ENCODE results near the gene CDH12. TPM values are rescaled to one million over a fixed set of nuclear protein-coding genes. Genes with fewer than 3 reads are reported as not detected.

Gene CDH12
- total RNA-seq, 4 donors from 2014 or later, result 0.12 TPM; not detected in 3

GRCh38 chr5:22649074-22649473 lies 204.1 kb downstream of the CDH12 start:
- TF ChIP-seq EP300 (IDR thresholded peaks at IDR 0.05) (no peak), CTCF (IDR thresholded peaks at IDR 0.05) (no peak), POLR2A (IDR thresholded peaks at IDR 0.05) (no peak), POLR2AphosphoS5 (IDR thresholded peaks at IDR 0.05) (no peak)
- 0 to 35% methylated on average over 1 of the region's 1 CpG for WGBS, 2 donors (ENCODE audit: low coverage in 1 of 2)
- no peak for ATAC-seq
- no peaks in the 10 kb centered on the region for H3K27me3 ChIP-seq
- H3K9me3 ChIP-seq, result no peaks in the 10 kb centered on the region
- H3K4me1 ChIP-seq, result no peaks in the 10 kb centered on the region
- H3K4me3 ChIP-seq, result no peak overlapping the region
- H3K27ac ChIP-seq, result no peak overlapping the region
- no peaks in the 10 kb centered on the region for H3K36me3 ChIP-seq

GRCh38 chr5:22644859-22645258 lies 208.3 kb downstream of the CDH12 start:
- no peaks in the 10 kb centered on the region for H3K36me3 ChIP-seq
- no peaks in the 10 kb centered on the region for H3K9me3 ChIP-seq
- ATAC-seq, result no peak
- no peak for TF ChIP-seq EP300 (IDR thresholded peaks at IDR 0.05)
- no peak for TF ChIP-seq POLR2AphosphoS5 (IDR thresholded peaks at IDR 0.05)
- TF ChIP-seq POLR2A (IDR thresholded peaks at IDR 0.05), result no peak
- TF ChIP-seq CTCF (IDR thresholded peaks at IDR 0.05), result no peak
- no peak overlapping the region for H3K27ac ChIP-seq
- no peak overlapping the region for H3K4me3 ChIP-seq
- no peaks in the 10 kb centered on the region for H3K27me3 ChIP-seq
- WGBS, 2 donors (ENCODE audit: low coverage in 1 of 2), result 45 to 67% methylated on average over 1 of the region's 1 CpG
- no peaks in the 10 kb centered on the region for H3K4me1 ChIP-seq

GRCh38 chr5:22643356-22643755 lies 209.8 kb downstream of the CDH12 start:
- no peak overlapping the region for H3K27ac ChIP-seq
- ATAC-seq, result no peak
- WGBS, 2 donors (ENCODE audit: low coverage in 1 of 2), result 57 to 63% methylated on average over 2 of the region's 2 CpGs
- no peaks in the 10 kb centered on the region for H3K27me3 ChIP-seq
- H3K36me3 ChIP-seq, result no peaks in the 10 kb centered on the region
- no peak for TF ChIP-seq EP300 (IDR thresholded peaks at IDR 0.05)
- no peak for TF ChIP-seq POLR2A (IDR thresholded peaks at IDR 0.05)
- no peak for TF ChIP-seq CTCF (IDR thresholded peaks at IDR 0.05)
- TF ChIP-seq POLR2AphosphoS5 (IDR thresholded peaks at IDR 0.05), result no peak
- no peak overlapping the region for H3K4me3 ChIP-seq
- no peaks in the 10 kb centered on the region for H3K9me3 ChIP-seq
- H3K4me1 ChIP-seq, result no peaks in the 10 kb centered on the region

GRCh38 chr5:22631683-22632082 lies 221.5 kb downstream of the CDH12 start:
- Histone ChIP-seq H3K27ac (no peak overlapping the region), H3K4me3 (no peak overlapping the region), H3K36me3 (no peaks in the 10 kb centered on the region), H3K4me1 (no peaks in the 10 kb centered on the region), H3K27me3 (no peaks in the 10 kb centered on the region), H3K9me3 (no peaks in the 10 kb centered on the region)
- no peak for ATAC-seq
- no peak for TF ChIP-seq CTCF (IDR thresholded peaks at IDR 0.05)
- no peak for TF ChIP-seq POLR2AphosphoS5 (IDR thresholded peaks at IDR 0.05)
- 62 to 88% methylated on average over 3 of the region's 3 CpGs for WGBS, 2 donors (ENCODE audit: low coverage in 1 of 2)

GRCh38 chr5:22627029-22627428 lies 226.1 kb downstream of the CDH12 start:
- ATAC-seq, result no peak
- 76 to 80% methylated on average over 4 of the region's 4 CpGs for WGBS, 2 donors (ENCODE audit: low coverage in 1 of 2)
- Histone ChIP-seq H3K27me3 (no peaks in the 10 kb centered on the region), H3K4me3 (no peak overlapping the region), H3K36me3 (no peaks in the 10 kb centered on the region), H3K27ac (no peak overlapping the region), H3K4me1 (no peaks in the 10 kb centered on the region), H3K9me3 (peaks cover 0 to 10% (median 0%) of the 10 kb centered on the region in 3 donors)
- TF ChIP-seq POLR2AphosphoS5 (IDR thresholded peaks at IDR 0.05) (no peak), EP300 (IDR thresholded peaks at IDR 0.05) (no peak), POLR2A (IDR thresholded peaks at IDR 0.05) (no peak), CTCF (IDR thresholded peaks at IDR 0.05) (no peak)

Data from gastroesophageal sphincter (tissue), 4 donors.